OCI-LY1 (cell line): ENCODE measurements around the gene CHST13.

ENCODE experiments used
- H2AFZ ChIP-seq: fragments of 200-600 bp; sonication (generic), shearing (Covaris generic); 2 replicates; pipeline ENCODE4 v1.6.0; 2014; ENCODE audit warnings: antibody characterized with exemption, mild to moderate bottlenecking, low read length
- H3F3A ChIP-seq: fragments of 200-600 bp; sonication (generic), shearing (Covaris generic); 2 replicates; pipeline ENCODE4 v1.6.0; 2014; ENCODE audit warnings: mild to moderate bottlenecking, antibody characterized with exemption, low read length, moderate library complexity; ENCODE audit not compliant: insufficient read depth
- H3K27ac ChIP-seq: fragments of 200-600 bp; sonication (generic); 2 replicates; pipeline ENCODE4 v1.5.1; 2014; ENCODE audit warnings: low read length, mixed run types, mild to moderate bottlenecking, low read depth; ENCODE audit not compliant: poor library complexity, severe bottlenecking
- H3K27me3 ChIP-seq: fragments of 200-600 bp; sonication (generic); 2 replicates; pipeline ENCODE4 v1.6.0; 2014; ENCODE audit warnings: antibody characterized with exemption, mild to moderate bottlenecking, low read length, moderate library complexity; ENCODE audit not compliant: insufficient read depth
- H3K36me3 ChIP-seq: fragments of 200-600 bp; sonication (generic); 2 replicates; pipeline ENCODE4 v1.6.1; 2014; ENCODE audit warnings: mild to moderate bottlenecking, antibody characterized with exemption, low read length, moderate library complexity, mixed read lengths; ENCODE audit not compliant: insufficient read depth
- H3K4me1 ChIP-seq: fragments of 200-600 bp; sonication (generic); 2 replicates; pipeline ENCODE4 v1.5.1; 2014; ENCODE audit warnings: mild to moderate bottlenecking, low read length, moderate library complexity; ENCODE audit not compliant: insufficient read depth, severe bottlenecking
- H3K4me2 ChIP-seq: fragments of 200-600 bp; sonication (generic), shearing (Covaris generic); 2 replicates; pipeline ENCODE4 v1.6.1; 2014; ENCODE audit warnings: low read length
- H3K4me3 ChIP-seq: fragments of 200-600 bp; sonication (generic); 2 replicates; pipeline ENCODE4 v1.5.1; 2014; ENCODE audit warnings: low read length, low read depth, mild to moderate bottlenecking, mixed read lengths; ENCODE audit not compliant: poor library complexity, severe bottlenecking
- H3K79me2 ChIP-seq: fragments of 200-600 bp; shearing (Covaris generic); 2 replicates; pipeline ENCODE4 v1.6.1; 2016; ENCODE audit warnings: mixed run types, low read length, mixed read lengths; ENCODE audit not compliant: insufficient read depth
- H3K9ac ChIP-seq: fragments of 200-600 bp; sonication (generic), shearing (Covaris generic); 2 replicates; pipeline ENCODE4 v1.6.1; 2014; ENCODE audit warnings: mild to moderate bottlenecking, low read length, mixed read lengths
- H3K9me2 ChIP-seq: fragments of 200-600 bp; sonication (generic), shearing (Covaris generic); 2 replicates; pipeline ENCODE4 v1.6.1; 2014; ENCODE audit warnings: low read depth, mild to moderate bottlenecking, low read length, mixed read lengths
- H3K9me3 ChIP-seq: fragments of 200-600 bp; shearing (Covaris generic); 2 replicates; pipeline ENCODE4 v1.6.1; 2014; ENCODE audit warnings: low read length, mixed read lengths
- H4K20me1 ChIP-seq: fragments of 200-600 bp; sonication (generic), shearing (Covaris generic); 2 replicates; pipeline ENCODE4 v1.6.0; 2016; ENCODE audit warnings: mild to moderate bottlenecking, low read length; ENCODE audit not compliant: insufficient read depth
- CTCF ChIP-seq: fragments of 200-600 bp; sonication (generic), shearing (Covaris generic); IDR thresholded peaks from 2 replicates; pipeline ENCODE4 v1.5.1; 2017; ENCODE audit warnings: mild to moderate bottlenecking, antibody characterized with exemption, low read length, moderate library complexity, mixed read lengths
- EZH2 ChIP-seq: fragments of 200-600 bp; sonication (generic), shearing (Covaris generic); IDR thresholded peaks from 2 replicates; pipeline ENCODE4 v1.8.0; 2017; ENCODE audit warnings: borderline replicate concordance, mixed run types, mild to moderate bottlenecking, antibody characterized with exemption, low read length, moderate library complexity, mixed read lengths

The CHST13 gene

GRCh38 chr3:126509597-126510307 lies 14.2 kb upstream of the CHST13 start:
- no peak overlapping the region for H3K27ac ChIP-seq
- no peaks in the 10 kb centered on the region for H3K36me3 ChIP-seq
- H3K9me3 ChIP-seq = no peaks in the 10 kb centered on the region
- H3F3A ChIP-seq = no peaks in the 10 kb centered on the region
- no peaks in the 10 kb centered on the region for H3K79me2 ChIP-seq
- no peak overlapping the region for H2AFZ ChIP-seq
- H4K20me1 ChIP-seq = no peaks in the 10 kb centered on the region
- no peaks in the 10 kb centered on the region for H3K4me1 ChIP-seq
- no peaks in the 10 kb centered on the region for H3K9me2 ChIP-seq
- peaks cover 12% of the 10 kb centered on the region; the same call in 1 of the 2 replicates for H3K27me3 ChIP-seq
- no peak overlapping the region for H3K4me3 ChIP-seq
- no peak overlapping the region for H3K4me2 ChIP-seq
- TF ChIP-seq CTCF (no peak), EZH2 (no peak)
- H3K9ac ChIP-seq = no peak overlapping the region

GRCh38 chr3:126510308-126510910 lies 13.5 kb upstream of the CHST13 start:
- Histone ChIP-seq H2AFZ (no peak overlapping the region), H3K4me2 (no peak overlapping the region), H3K27me3 (peaks cover 12% of the 10 kb centered on the region; the same call in 1 of the 2 replicates), H3K27ac (no peak overlapping the region), H3K4me1 (no peaks in the 10 kb centered on the region), H3K9me2 (no peaks in the 10 kb centered on the region), H3F3A (no peaks in the 10 kb centered on the region), H3K9ac (no peak overlapping the region), H3K79me2 (no peaks in the 10 kb centered on the region), H3K9me3 (no peaks in the 10 kb centered on the region), H3K4me3 (no peak overlapping the region), H3K36me3 (no peaks in the 10 kb centered on the region), H4K20me1 (no peaks in the 10 kb centered on the region)
- no peak for TF ChIP-seq CTCF
- TF ChIP-seq EZH2 = no peak

DNA sequence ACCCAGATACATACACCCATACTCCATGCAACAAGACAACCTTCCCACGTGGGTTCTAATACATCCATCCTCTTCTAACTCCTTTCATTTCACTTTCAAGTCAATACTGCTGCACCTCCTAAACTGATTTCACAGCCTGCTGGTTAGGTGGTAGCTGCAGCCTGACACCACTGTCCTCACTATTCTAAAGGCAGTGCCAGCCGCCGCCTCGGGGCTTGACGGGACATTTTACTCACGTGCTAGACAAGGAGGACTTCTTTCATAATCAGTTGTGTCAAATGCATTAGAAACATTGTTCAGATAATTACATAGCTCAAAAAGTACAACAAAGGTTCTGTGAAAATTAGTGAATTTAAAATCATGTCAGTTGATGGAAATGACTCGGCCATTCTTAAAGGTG lies 12.7 kb upstream of the CHST13 start:
- Histone ChIP-seq H3K27me3 (peaks cover 10% of the 10 kb centered on the region; the same call in 1 of the 2 replicates), H2AFZ (no peak overlapping the region), H4K20me1 (no peaks in the 10 kb centered on the region), H3K9ac (no peak overlapping the region), H3K4me1 (no peaks in the 10 kb centered on the region), H3K79me2 (no peaks in the 10 kb centered on the region), H3K4me2 (no peak overlapping the region), H3K36me3 (no peaks in the 10 kb centered on the region), H3F3A (no peaks in the 10 kb centered on the region), H3K4me3 (no peak overlapping the region), H3K27ac (no peak overlapping the region), H3K9me2 (no peaks in the 10 kb centered on the region), H3K9me3 (no peaks in the 10 kb centered on the region)
- TF ChIP-seq EZH2 (no peak), CTCF (no peak)
